ENCODE measurements around the gene ZBTB7C.

DNA sequence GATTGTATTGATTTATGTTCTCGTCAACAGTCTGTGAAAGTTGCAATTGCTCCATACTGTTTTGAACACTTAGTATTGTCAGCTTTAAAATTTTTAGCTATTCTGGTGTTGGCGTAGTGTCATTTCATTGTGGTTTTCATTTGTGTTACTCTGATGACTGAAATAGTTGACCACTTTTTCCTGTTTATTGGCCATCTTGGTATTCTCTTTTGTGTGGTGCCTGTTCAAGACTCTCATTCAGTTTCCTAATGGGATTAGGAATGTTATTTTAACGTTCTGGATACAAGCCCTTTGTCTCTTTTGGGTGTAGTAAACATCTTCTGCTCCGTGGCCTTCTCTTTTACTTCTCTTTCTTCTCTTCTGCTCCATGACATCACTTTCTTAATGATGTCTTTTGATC lies 396.0 kb downstream of the ZBTB7C start:
- no peak for TF ChIP-seq TARDBP (IDR thresholded peaks at IDR 0.05)
- TF ChIP-seq SUZ12 (IDR thresholded peaks at IDR 0.05), result no peak
- no peak for TF ChIP-seq ARNT (IDR thresholded peaks at IDR 0.05)
- no peak for TF ChIP-seq CTBP1 (IDR thresholded peaks at IDR 0.05; ENCODE audit: borderline replicate concordance)
- no peak for TF ChIP-seq ELF4 (IDR thresholded peaks at IDR 0.05)
- no peak for TF ChIP-seq FOXA1 (IDR thresholded peaks at IDR 0.05)
- no peak for TF ChIP-seq PKNOX1 (IDR thresholded peaks at IDR 0.05)
- no peak for TF ChIP-seq SP1 (IDR thresholded peaks at IDR 0.05)
- no peak for TF ChIP-seq BHLHE40 (IDR thresholded peaks at IDR 0.05; ENCODE audit: borderline replicate concordance)
- TF ChIP-seq LEF1 (IDR thresholded peaks at IDR 0.05; ENCODE audit: borderline replicate concordance), result no peak
- TF ChIP-seq HDGF (IDR thresholded peaks at IDR 0.05; ENCODE audit: borderline replicate concordance), result no peak
- no peak for TF ChIP-seq NFRKB (IDR thresholded peaks at IDR 0.05)
